Measurements from ENCODE around the gene ANAPC16. TPM values are rescaled to one million over a fixed set of nuclear protein-coding genes. Genes with fewer than 3 reads are reported as not detected.
"Not testable (repeated sequence)": the region's sequence is repeated elsewhere in the genome, so short reads cannot be mapped to it uniquely, and the experiment has no call there.

ANAPC16 gene
- total RNA-seq, 2 experiments from 2014 or later = 89.2 to 89.8 TPM

DNA sequence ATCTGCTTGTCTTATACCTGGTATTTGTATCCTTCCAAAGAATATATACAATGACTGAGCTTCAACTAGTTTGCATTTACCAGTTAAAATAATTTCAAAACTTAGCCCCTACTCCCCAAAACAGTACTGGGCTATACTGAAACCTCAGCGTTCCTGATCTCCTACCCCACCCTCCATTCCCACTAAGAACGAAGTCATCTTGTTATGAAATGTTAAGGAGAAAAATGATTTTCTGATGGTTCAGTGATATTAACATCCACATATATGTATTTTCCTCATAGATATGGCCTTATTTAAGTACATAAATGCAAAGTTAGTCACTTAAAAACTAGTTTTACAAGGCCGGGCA is 28.9 kb upstream of the ANAPC16 start:
- no peaks in the 10 kb centered on the region for H3K27me3 Mint-ChIP-seq
- peaks cover 2% of the 10 kb centered on the region for H3K9me3 Mint-ChIP-seq
- DNase-seq = no peak
- H3K27ac Mint-ChIP-seq = no peak overlapping the region
- H3K36me3 Mint-ChIP-seq = peaks cover 38% of the 10 kb centered on the region
- H3K4me3 Mint-ChIP-seq = no peak overlapping the region
- peaks cover 3% of the 10 kb centered on the region for H3K4me1 Mint-ChIP-seq
- POLR2A ChIA-PET = interaction anchor here (0.7 to 1.3 kb wide), 3 partner anchors 29 to 84 kb away, joined by 3 read pairs; partner anchors contain the start of genes ANAPC16 and ASCC1
- no peak for ATAC-seq (ENCODE audit: low read depth)

DNA sequence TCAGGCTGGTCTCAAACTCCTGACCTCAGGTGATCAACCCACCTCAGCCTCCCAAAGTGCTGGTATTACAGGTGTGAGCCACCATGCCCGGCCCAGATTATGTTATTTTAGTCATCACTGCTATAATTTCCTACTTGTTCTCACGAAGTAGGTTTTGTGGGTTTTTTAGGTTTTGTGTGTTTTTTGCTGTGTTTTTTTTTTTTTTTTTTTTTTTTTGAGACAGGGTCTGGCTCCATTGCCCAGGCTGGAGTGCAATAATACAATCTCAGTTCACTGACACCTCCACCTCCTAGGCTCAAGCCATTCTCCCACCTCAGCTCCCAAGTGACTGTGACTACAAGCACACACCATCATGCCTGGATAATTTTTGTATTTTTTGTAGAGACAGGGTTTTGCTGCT is 20.9 kb upstream of the ANAPC16 start:
- Mint-ChIP-seq H3K4me3 (no peak overlapping the region), H3K27me3 (no peaks in the 10 kb centered on the region), H3K27ac (no peak overlapping the region), H3K4me1 (peaks cover 1% of the 10 kb centered on the region), H3K9me3 (no peaks in the 10 kb centered on the region), H3K36me3 (peaks cover 38% of the 10 kb centered on the region)
- ATAC-seq (ENCODE audit: low read depth) = no peak
- DNase-seq = no peak
- POLR2A ChIA-PET = interaction anchor here (0.7 kb wide), 1 partner anchor 134 kb away, joined by 4 read pairs; no protein-coding TSS in a partner anchor

- no peak overlapping the region for H3K4me3 Mint-ChIP-seq
- POLR2A ChIA-PET = interaction anchor here (0.5 kb wide), 1 partner anchor 83 kb away, joined by 4 read pairs; no protein-coding TSS in a partner anchor
- ATAC-seq (ENCODE audit: low read depth) (no peak), DNase-seq (no peak)
- H3K27me3 Mint-ChIP-seq = no peaks in the 10 kb centered on the region
- peaks cover 3% of the 10 kb centered on the region for H3K4me1 Mint-ChIP-seq
- peaks cover 32% of the 10 kb centered on the region for H3K36me3 Mint-ChIP-seq
- H3K9me3 Mint-ChIP-seq = no peaks in the 10 kb centered on the region
- no peak overlapping the region for H3K27ac Mint-ChIP-seq
Observed at GRCh38 chr10:72200883-72201282, 14.9 kb upstream of the ANAPC16 start.

DNA sequence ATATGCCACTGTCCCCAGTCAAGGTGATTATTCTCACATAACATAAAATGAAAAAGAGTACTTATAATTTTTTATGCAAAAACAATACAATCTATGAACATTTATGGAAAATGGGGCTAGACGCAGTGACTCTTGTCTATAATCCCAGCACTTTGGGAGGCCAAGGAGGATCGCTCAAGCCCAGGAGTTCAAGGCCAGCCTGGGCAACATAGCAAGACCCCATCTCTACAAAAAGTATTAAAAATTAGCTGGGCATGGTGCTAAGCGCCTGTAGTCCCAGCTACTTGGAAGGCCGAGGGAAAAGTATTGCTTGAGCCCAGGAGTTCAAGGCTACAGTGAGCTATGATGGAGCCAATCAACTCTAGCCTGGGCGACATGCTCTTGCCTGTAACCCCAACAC is 14.5 kb upstream of the ANAPC16 start:
- POLR2A ChIA-PET = interaction anchor here (0.5 kb wide), 1 partner anchor 82 kb away, joined by 4 read pairs; no protein-coding TSS in a partner anchor
- no peak for DNase-seq
- Mint-ChIP-seq H3K4me1 (peaks cover 3% of the 10 kb centered on the region), H3K9me3 (no peaks in the 10 kb centered on the region), H3K36me3 (peaks cover 29% of the 10 kb centered on the region), H3K4me3 (no peak overlapping the region), H3K27ac (no peak overlapping the region), H3K27me3 (no peaks in the 10 kb centered on the region)
- no peak for ATAC-seq (ENCODE audit: low read depth)

DNA sequence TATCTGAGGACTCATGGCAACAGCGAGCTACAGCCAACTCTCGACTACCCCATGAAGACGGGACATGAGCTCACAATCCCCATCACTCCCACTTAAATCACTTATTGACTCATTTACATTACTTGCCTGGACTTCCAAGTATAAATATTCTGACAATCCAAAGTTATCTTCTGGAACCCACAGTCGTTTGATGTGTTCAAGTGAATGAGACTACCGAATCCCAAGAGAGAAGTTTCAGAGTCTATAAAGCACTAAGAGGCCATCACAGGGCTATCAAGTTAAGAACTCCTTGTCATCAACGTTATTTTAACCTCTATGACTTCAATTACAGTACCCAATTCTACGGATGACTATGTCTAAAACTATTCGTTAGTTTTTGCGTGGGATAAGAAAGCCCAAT is 11.5 kb upstream of the ANAPC16 start:
- H3K4me3 Mint-ChIP-seq = no peak overlapping the region
- peaks cover 37% of the 10 kb centered on the region for H3K36me3 Mint-ChIP-seq
- no peak for DNase-seq
- no peak for ATAC-seq (ENCODE audit: low read depth)
- H3K9me3 Mint-ChIP-seq = no peaks in the 10 kb centered on the region
- H3K27ac Mint-ChIP-seq = no peak overlapping the region
- POLR2A ChIA-PET = no interaction called here
- H3K4me1 Mint-ChIP-seq = peaks cover 12% of the 10 kb centered on the region
- H3K27me3 Mint-ChIP-seq = no peaks in the 10 kb centered on the region

GRCh38 chr10:72204724-72205123 is 11.1 kb upstream of the ANAPC16 start:
- peaks cover 13% of the 10 kb centered on the region for H3K4me1 Mint-ChIP-seq
- H3K9me3 Mint-ChIP-seq = no peaks in the 10 kb centered on the region
- no peak overlapping the region for H3K27ac Mint-ChIP-seq
- peaks cover 35% of the 10 kb centered on the region for H3K36me3 Mint-ChIP-seq
- no peaks in the 10 kb centered on the region for H3K27me3 Mint-ChIP-seq
- POLR2A ChIA-PET = no interaction called here
- ATAC-seq (ENCODE audit: low read depth) (no peak), DNase-seq (no peak)
- H3K4me3 Mint-ChIP-seq = no peak overlapping the region

GRCh38 chr10:72206511-72207229 is 9.1 kb upstream of the ANAPC16 start:
- no peak for DNase-seq
- no peak overlapping the region for H3K4me3 Mint-ChIP-seq
- POLR2A ChIA-PET = interaction anchor here (0.6 to 1.6 kb wide), 2 partner anchors 10 to 118 kb away, joined by 5 read pairs; partner anchors contain the start of gene ASCC1
- H3K9me3 Mint-ChIP-seq = no peaks in the 10 kb centered on the region
- H3K4me1 Mint-ChIP-seq = peaks cover 20% of the 10 kb centered on the region
- peaks cover 37% of the 10 kb centered on the region for H3K36me3 Mint-ChIP-seq
- H3K27me3 Mint-ChIP-seq = no peaks in the 10 kb centered on the region
- no peak for ATAC-seq (ENCODE audit: low read depth)
- peak overlapping the region; percentile 76 for H3K27ac Mint-ChIP-seq

GRCh38 chr10:72208526-72208925 is 7.3 kb upstream of the ANAPC16 start:
- ATAC-seq (ENCODE audit: low read depth) = peak; percentile 98
- H3K27ac Mint-ChIP-seq = peak overlapping the region; percentile 94
- peak overlapping the region; percentile 60 for H3K4me3 Mint-ChIP-seq
- H3K36me3 Mint-ChIP-seq = peaks cover 38% of the 10 kb centered on the region
- not testable (repeated sequence) for H3K27me3 Mint-ChIP-seq, H3K9me3 Mint-ChIP-seq
- peak; percentile 34 for DNase-seq
- POLR2A ChIA-PET = interaction anchor here (0.6 to 1.5 kb wide), 6 partner anchors 10 to 131 kb away, joined by 3 read pairs; no protein-coding TSS in a partner anchor
- peaks cover 27% of the 10 kb centered on the region for H3K4me1 Mint-ChIP-seq

DNA sequence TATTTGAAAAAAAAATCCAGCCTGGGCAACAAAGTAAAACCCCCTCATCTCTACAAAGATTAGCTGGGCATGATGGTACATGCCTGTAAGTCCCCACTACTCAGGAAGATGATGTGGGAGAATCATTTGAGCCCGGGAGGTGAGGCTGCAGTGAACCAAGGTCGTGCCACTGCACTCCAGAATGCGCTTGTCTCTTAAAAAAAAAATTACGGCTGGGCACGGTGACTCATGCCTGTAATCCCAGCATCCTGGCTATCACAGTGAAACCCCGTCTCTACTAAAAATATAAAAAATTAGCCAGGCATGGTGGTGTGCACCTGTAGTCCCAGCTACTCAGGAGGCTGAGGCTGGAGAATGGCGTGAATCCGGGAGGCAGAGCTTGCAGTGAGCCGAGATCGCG is 4.4 kb upstream of the ANAPC16 start:
- peaks cover 33% of the 10 kb centered on the region for H3K36me3 Mint-ChIP-seq
- ATAC-seq (ENCODE audit: low read depth); DNase-seq; H3K27me3 Mint-ChIP-seq; H3K9me3 Mint-ChIP-seq; POLR2A ChIA-PET; H3K27ac Mint-ChIP-seq; H3K4me3 Mint-ChIP-seq: not testable (repeated sequence)
- peaks cover 35% of the 10 kb centered on the region for H3K4me1 Mint-ChIP-seq

DNA sequence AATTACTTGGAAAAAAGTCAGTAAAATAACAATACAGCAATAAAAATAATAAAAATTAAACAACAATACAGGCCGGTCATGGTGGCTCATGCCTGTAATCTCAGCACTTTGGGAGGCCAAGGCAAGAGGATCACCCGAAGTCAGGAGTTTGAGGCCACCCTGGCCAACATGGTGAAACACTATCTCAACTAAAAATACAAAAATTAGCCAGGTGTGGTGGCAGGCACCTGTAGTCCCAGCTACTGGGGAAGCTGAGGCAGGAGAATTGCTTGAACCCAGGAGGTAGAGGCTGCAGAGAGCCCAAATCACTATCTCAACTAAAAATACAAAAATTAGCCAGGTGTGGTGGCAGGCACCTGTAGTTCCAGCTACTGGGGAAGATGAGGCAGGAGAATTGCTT is 4.0 kb upstream of the ANAPC16 start:
- POLR2A ChIA-PET; H3K27ac Mint-ChIP-seq; DNase-seq; H3K27me3 Mint-ChIP-seq; H3K9me3 Mint-ChIP-seq; ATAC-seq (ENCODE audit: low read depth); H3K4me3 Mint-ChIP-seq: not testable (repeated sequence)
- H3K36me3 Mint-ChIP-seq = peaks cover 33% of the 10 kb centered on the region
- H3K4me1 Mint-ChIP-seq = peaks cover 38% of the 10 kb centered on the region

- H3K4me3 Mint-ChIP-seq = peak overlapping the region; percentile 74
- POLR2A ChIA-PET = interaction anchor here (0.7 to 6.3 kb wide), 7 partner anchors 10 to 158 kb away, joined by 3 to 66 read pairs (median 7); partner anchors contain the start of genes DDIT4 and SPOCK2
- H3K9me3 Mint-ChIP-seq = no peaks in the 10 kb centered on the region
- no peaks in the 10 kb centered on the region for H3K27me3 Mint-ChIP-seq
- DNase-seq = no peak
- no peak for ATAC-seq (ENCODE audit: low read depth)
- H3K4me1 Mint-ChIP-seq = peaks cover 38% of the 10 kb centered on the region
- peak overlapping the region; percentile 87 for H3K27ac Mint-ChIP-seq
- peaks cover 8% of the 10 kb centered on the region for H3K36me3 Mint-ChIP-seq
Observed at GRCh38 chr10:72218325-72218724, 2.5 kb downstream of the ANAPC16 start.

DNA sequence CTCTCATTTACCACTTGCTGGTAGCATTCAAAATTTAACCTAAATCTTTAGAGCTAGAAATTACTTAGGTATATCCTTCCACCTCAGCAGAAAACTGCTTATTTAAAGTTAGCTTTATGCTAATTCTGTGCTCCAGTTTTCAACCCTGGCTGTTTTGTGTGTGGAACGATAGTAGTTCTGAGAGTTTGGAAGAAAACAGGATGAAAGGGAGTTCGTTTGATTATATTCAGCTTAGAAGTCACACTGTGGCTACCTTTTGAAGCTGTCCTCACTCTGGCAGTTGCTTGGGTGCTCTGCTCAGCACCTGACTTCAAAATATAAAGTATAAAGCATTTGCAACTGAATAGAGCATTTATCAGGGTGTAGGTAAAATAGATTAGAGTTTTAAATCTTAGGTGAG is 2.9 kb downstream of the ANAPC16 start:
- peaks cover 39% of the 10 kb centered on the region for H3K4me1 Mint-ChIP-seq
- DNase-seq (no peak), ATAC-seq (ENCODE audit: low read depth) (no peak)
- H3K4me3 Mint-ChIP-seq = peak overlapping the region; percentile 74
- H3K9me3 Mint-ChIP-seq = no peaks in the 10 kb centered on the region
- peaks cover 10% of the 10 kb centered on the region for H3K36me3 Mint-ChIP-seq
- H3K27ac Mint-ChIP-seq = peak overlapping the region; percentile 87
- H3K27me3 Mint-ChIP-seq = no peaks in the 10 kb centered on the region
- POLR2A ChIA-PET = interaction anchor here (0.7 to 6.3 kb wide), 7 partner anchors 10 to 158 kb away, joined by 3 to 66 read pairs (median 7); partner anchors contain the start of genes DDIT4 and SPOCK2

GRCh38 chr10:72219235-72219814 is 3.5 kb downstream of the ANAPC16 start:
- POLR2A ChIA-PET = interaction anchor here (0.6 to 6.3 kb wide), 8 partner anchors 17 to 163 kb away, joined by 3 to 66 read pairs (median 6); partner anchors contain the start of genes DDIT4 and SPOCK2
- Mint-ChIP-seq H3K27ac (peak overlapping the region; percentile 87), H3K27me3 (no peaks in the 10 kb centered on the region), H3K9me3 (no peaks in the 10 kb centered on the region), H3K4me3 (peak overlapping the region; percentile 74), H3K4me1 (peaks cover 42% of the 10 kb centered on the region), H3K36me3 (peaks cover 14% of the 10 kb centered on the region)
- DNase-seq (no peak), ATAC-seq (ENCODE audit: low read depth) (no peak)
